Fibroblast of skin of right quadriceps (primary cell): Measurements from ENCODE around the gene CCDC88C.

Source experiments
- DNase-seq: peaks from one replicate; pipeline ENCODE4 v3.0.0-alpha.2; 2013

CCDC88C gene

GRCh38 chr14:91363776-91364523 is 53.7 kb downstream of the CCDC88C start:
- no peak for DNase-seq

DNA sequence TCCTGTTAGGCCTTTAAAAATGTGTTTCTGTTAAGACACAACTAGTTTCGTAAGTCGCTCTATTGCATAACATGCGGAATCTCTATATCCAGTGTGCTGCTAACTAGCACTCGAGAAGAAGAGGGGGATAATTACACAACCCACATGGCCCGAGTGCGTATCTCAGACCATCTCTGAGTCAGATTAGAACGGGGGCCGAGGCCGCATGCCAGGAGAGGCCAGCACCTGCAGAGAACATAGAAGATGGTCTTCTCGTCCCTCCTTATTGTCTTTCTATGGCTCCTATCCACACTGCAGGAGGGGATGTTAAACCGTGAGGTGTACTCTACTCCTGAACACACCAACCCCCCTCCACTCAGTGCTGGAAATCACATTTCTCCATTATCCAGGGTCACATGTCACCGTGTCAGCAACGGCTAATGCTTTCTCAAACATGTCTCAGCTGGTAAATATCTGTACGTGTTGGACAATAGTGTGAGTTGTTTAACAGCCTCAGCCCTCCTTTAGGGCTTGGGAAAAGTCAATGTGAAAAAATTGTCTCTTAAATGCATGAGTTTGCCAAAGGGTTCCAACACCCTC is 56.3 kb downstream of the CCDC88C start:
- DNase-seq, result peak; percentile 17

- no peak for DNase-seq
Measured at GRCh38 chr14:91360490-91361232, 57.0 kb downstream of the CCDC88C start.

- no peak for DNase-seq
Measured at GRCh38 chr14:91358654-91359220, 58.9 kb downstream of the CCDC88C start.

- no peak for DNase-seq
Measured at GRCh38 chr14:91358025-91358319, 59.6 kb downstream of the CCDC88C start.

DNA sequence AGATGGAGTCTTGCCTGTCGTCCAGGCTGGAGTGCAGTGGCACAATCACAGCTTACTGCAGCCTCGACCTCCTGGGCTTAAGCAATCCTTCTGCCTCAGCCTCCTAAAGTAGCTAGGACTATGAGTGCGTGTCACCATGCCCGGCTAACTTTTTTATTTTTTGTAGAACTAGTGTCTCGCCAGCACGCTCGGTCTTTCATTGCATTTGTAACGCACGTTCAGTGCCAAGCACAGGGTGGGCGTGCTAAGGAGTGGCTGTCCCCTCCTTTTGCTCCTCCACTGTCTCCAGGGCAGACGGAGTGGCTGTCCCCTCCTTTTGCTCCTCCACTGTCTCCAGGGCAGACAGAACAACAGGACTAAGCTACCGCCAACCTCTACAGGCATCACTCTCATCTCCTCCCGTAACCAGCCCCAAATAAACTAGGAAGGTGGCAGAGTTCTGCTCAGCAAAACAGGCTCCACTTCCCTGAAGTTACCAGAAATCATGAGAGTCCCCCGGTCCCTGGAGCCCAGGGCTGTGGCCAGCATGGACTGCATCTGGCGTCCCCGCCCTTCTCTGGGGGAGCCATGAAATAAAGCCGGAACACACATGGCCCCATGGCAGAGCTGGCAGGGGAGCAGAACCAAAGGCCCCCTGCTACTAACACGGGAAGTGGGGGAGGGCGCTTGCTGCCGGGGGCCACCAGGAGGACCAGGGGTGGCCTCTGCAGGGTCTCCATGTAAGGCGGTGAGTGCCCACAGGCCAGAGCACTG is 60.2 kb downstream of the CCDC88C start:
- DNase-seq, result no peak

DNA sequence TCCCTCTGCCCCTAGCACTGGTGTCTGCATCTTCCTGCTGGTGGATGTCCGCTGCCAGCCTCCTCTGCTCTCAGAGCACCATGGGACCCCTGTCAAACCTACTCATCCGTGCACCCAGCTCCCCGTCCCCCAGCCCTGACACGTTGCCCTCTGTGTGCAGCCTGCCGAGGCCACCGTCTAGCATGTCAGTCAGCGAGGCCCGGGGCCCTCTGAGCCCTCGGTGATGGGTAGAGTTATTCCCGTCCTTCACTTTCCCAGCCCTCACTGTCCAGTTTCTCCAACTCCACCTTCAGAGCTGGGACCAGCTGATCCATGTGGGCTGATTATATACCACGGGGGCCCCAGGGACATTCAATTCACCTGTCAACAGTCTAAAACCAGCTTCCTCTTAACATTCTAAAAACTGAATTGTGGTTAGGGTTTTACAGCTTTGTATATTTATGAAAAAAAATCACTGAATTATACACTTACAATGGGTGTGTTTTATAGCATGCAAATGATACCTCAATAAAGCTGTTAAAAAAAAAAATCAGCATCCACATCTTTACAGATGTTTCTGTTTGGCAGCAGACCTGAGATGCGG is 61.3 kb downstream of the CCDC88C start:
- no peak for DNase-seq

GRCh38 chr14:91354979-91355685 is 62.5 kb downstream of the CCDC88C start:
- DNase-seq, result no peak

DNA sequence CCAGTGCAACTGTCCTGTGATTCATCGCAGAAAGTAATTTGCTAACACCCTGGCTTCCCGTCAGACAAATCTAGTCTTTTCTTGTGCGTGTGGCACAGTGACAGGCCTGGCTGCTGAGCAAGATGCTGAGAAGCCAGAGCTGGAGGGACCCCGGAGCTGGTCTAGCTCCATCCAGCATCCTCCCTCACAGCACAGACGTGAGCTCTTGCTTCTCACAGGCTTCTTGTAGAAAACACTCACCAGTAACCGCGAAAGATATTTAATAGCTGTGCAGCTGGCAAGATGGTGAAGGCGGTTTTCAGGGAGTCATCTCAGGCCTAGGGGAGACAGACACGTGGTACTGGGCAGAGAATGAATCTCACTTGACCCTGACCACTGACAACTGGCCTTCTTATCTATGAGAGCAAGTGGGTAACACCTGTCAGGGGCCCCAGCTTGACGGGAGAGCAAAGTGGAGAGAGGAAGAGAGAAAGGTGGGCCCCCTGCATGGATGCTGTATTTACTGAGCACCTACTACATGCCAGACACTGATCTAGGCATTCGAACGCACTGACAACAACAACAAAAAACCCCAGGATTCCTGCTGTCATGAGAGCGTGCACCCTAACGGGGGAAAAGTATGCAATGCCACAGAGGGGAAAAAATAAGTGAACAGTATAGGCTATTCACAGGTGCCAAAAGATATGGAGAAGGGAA is 63.3 kb downstream of the CCDC88C start:
- peak; percentile 19 for DNase-seq

DNA sequence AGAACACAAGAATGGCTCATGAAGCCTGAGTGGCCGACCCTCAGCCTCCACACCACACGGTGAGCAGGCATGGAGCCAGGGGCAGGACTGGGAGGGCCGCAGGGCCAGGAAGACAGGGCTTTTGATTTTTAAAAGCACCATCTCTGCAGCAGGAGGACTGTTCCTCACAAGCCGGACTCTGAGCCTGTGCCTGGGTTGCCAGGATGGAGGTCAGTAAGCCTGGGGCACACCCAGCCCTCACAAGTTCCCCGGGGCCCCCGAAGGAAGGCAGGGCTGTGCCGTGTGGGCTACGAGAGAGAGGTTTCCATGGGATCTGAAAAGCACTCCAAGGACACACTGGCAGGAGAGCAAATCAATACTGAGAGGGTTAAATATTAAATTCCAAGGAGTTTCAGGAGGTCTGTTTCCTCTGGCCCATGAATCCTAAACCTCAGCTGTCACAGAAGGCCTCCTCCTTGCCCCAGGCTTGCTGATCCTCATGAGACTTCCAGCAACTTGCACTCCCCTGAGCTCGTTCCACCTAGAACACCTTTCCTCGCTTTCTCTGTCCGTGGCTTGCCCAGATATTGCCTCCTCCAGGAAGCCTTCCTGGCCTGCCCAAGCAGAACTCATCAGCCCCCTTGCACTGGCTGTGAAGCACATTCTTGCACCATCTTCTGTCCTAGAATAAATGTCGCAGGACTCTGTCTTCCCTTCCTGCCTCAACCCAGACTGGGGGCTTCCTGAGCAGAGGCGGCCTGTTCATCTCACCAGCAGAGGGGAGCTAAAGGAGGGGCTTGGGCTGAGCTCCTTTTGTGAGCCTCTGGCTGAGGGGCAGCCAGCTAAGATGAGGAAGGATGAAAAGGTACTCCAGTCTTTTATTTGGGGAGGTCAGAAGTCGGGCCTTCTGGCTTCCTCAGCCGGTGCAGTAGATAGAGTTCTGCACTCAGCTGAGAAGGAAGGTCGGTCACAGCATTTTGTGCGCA is 64.6 kb downstream of the CCDC88C start:
- DNase-seq, result no peak

GRCh38 chr14:91352053-91352452 is 65.6 kb downstream of the CCDC88C start:
- DNase-seq, result no peak

DNA sequence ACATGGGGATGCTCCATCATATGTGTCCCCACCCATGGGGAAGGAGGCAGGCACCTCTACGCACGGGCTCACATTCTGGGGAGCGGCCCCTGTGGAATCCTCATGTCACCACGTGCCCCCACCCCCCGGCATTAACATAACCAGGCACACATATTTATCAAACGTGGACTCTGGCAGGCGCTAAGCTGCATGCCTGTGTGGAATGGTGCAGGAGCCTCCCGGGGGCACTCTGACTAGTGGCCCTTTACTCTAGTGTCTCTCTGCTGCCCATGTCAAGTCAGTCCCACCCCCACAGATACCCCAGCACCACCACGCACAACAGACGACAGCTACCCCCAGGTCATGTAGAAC is 66.1 kb downstream of the CCDC88C start:
- DNase-seq, result no peak

DNA sequence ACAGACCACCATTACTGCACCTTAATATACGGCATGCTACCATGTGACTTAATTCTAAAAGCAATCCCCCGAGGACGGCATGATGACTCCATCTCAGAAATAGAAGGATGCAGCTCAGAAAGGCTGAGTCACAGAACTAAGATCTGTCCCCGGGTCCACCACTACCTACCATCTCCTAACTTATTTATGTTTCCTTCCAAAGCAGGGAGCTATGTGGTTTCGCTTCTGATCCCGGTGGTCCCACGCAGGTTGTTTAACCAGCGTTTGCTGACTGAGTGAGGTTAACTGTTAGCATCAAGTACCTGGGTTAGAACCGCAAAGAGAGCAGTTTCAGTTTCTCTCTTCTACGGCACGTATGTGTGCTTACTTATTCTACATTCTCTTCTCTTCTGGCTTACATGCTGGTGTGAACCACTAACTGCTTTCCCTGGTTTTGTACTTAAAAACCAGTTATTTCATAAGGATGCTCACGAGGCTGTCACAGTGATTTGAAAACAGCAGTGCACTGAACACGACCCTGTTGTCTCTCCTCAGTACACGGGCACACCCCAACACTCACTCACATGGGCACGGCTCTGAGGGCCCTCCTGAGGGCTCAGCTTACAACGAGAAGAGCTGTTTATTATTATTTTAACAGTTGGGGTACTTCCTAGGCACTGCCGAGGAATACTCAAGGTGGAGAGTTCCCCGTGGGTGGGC is 66.7 kb downstream of the CCDC88C start:
- peak; percentile 14 for DNase-seq

GRCh38 chr14:91350483-91350812 is 67.2 kb downstream of the CCDC88C start:
- no peak for DNase-seq

- DNase-seq, result no peak
Measured at GRCh38 chr14:91349481-91350074, 68.0 kb downstream of the CCDC88C start.

- DNase-seq, result peak; percentile 17
Measured at GRCh38 chr14:91348845-91349465, 68.7 kb downstream of the CCDC88C start.

DNA sequence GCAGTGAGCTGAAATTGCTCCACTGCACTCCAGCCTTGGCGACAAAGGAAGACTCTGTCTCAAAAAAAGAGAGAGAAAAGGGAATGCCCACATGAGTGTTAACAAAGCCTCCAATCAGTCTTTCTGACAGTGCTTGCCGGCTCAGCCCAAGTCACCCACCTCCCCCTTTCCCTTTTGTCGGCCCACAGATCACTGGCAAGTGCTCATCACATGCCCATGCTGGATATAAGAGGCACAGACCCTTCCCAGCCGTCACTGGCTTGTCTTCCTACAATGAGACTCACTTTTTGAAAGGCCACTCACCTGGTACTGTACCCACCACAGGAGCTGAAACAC is 70.8 kb downstream of the CCDC88C start:
- DNase-seq, result no peak

DNA sequence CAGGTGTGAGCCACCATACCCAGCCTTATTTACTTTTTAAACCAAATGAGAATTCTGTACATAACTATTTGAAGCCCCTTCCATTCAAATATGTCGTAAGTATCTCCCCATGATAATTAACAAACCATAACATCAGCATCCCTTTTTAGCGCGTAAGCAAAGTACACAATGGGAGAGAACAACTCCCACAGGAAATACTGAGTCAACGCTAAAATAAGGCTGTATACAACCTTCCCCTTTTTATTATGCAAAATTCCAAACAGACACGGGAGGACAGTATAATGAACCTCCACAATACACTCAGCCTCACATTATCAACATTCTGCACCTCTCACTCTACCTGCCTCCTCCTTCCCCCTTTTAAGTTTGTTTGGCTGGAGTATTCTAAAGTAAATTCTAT is 73.5 kb downstream of the CCDC88C start:
- no peak for DNase-seq

DNA sequence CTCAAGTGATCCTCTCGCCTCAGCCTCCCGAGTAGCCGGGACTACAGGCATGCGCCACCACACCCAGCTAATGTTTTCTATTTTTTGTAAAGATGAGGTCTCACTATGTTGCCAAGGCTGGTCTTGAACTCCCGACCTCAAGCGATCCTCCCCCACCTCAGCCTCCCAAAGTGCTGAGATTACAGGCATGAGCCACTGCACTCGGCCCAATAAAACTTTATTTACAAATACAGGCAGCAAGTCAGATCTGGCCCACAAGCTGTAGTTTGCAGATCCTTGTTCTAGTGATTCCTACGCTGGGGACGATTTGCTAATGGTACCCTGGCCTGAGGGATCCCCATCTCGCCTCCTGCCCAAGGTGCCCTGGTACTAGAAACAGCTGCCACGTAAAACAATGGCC is 74.6 kb downstream of the CCDC88C start:
- no peak for DNase-seq
